ENCODE measurements around the gene LMAN1L.

LMAN1L gene

DNA sequence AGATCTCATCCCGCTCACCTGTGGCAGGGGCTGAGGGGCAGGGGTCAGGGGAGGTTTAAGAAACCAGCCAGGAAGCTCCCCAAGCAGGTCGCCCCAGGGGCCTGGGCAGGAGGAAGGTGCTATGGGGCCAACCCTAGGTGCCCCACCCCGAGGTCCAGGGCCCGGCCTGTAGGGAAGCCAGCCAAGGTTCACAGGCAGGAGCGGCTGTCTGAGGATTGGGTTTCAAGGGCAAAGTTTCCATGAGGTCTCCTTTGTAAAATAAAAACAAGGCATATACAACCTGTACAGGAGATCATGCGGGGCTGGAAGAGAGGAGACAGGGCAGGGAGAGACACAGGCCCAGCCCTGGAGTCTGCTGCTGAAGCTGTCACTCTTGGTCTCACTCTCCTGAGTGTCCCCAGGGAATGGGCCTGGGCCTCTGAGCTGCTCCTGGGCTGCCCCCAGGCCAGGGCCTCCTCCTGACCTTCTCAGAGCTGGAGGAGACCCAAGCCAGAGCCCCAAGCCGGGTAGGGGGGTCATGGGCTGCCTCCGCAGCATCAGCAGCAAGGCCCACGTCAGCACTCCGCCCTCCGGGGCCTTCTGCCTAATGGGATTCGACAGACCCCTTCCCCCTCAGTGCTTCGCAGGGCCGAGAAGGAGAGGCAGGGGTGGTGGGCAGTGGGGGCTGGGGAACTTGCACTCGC, 19.3 kb downstream of the LMAN1L start:
- Mint-ChIP-seq H3K27me3 (peaks cover 8% of the 10 kb centered on the region), H3K27ac (no peak overlapping the region), H3K9me3 (no peaks in the 10 kb centered on the region), H3K4me3 (no peak overlapping the region), H3K36me3 (no peaks in the 10 kb centered on the region), H3K4me1 (peaks cover 10% of the 10 kb centered on the region)

DNA sequence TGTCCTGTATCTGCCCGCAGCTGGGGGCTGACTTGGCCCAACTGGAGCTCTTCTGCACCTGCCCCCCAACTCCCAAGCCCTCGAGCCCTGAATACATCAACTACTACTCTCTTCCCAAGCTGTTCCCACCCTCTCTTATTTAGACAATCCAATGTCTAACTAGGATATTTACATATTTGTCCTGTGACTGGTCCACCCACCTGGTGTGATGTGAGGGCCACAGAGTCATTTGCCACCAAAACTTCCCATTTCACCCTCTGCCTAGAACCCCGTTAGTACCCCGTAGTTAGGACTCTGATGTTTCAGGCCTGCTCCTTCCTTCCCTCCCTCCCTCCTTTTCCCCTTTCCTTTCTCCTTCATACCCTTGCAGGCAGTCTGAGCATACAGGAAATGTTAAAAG, 20.2 kb downstream of the LMAN1L start:
- H3K27ac Mint-ChIP-seq, result no peak overlapping the region

DNA sequence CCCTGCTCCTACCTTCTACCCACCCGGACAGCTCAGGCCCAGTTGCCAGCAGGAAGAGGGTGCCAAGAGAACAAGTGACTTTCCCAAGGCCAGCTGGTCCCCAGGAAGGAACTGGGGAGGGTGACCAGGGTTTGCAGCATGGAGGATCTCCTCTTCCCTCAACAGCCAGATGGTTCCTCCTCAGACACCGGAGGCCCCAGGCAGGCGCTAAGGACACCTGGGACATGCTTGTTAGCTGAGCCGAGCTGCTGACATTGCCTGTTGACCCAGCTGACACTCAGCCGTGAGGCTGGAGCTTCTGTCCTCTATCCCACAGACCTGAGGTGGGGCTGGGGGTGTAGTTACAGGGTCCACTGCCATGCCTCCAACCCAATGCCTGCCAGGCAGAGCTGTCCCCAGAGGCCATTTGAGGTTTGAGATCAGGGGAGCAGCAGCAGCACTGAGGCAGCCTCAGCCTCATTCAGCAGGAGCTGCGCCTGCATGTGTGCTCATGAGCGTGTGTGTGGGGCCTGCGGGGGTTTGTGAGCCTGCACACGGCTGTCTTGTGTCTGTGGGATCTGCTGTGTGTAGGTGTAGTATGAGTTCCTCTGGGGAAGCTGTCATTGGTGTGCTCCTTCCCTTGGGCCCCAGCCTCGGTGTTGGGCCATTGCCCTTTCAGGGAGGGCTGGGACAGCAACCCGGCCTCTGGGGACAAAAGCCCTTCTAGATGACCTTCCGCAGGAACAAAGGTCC, 20.9 kb downstream of the LMAN1L start:
- H3K36me3 Mint-ChIP-seq, result no peaks in the 10 kb centered on the region
- H3K4me1 Mint-ChIP-seq, result peaks cover 7% of the 10 kb centered on the region
- H3K27me3 Mint-ChIP-seq, result peaks cover 3% of the 10 kb centered on the region
- no peak overlapping the region for H3K27ac Mint-ChIP-seq
- H3K9me3 Mint-ChIP-seq, result no peaks in the 10 kb centered on the region
- H3K4me3 Mint-ChIP-seq, result no peak overlapping the region

More for the DNA sequence above, 20.2 kb downstream of the LMAN1L start:
- Mint-ChIP-seq H3K9me3 (no peaks in the 10 kb centered on the region), H3K4me3 (no peak overlapping the region), H3K36me3 (no peaks in the 10 kb centered on the region), H3K27me3 (peaks cover 5% of the 10 kb centered on the region), H3K4me1 (peaks cover 7% of the 10 kb centered on the region)

DNA sequence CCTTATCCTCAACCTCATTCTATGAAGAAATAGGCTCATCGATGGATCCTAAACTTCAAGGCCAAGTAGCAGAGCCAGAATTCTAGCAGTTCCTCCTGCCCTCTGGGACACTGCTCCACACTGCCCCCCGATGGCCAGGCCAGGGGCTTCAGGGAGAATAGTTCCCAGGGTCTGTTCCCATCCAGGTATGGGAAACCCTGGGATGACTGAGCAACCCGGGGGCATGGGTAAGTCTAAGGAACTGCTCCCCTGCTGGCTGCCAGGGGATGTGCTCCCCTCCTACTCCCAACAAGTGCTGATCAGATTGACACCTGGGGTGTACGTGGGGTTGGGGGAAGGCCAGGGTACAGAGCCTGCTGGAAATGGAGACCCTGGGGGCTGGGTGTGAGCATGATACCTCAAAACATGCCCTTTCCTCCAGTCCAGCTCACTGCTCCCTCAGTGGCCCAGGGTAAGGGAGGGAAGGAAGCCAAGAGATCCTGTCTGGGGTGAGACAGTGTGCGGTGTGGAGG, 22.7 kb downstream of the LMAN1L start:
- no peaks in the 10 kb centered on the region for H3K36me3 Mint-ChIP-seq
- no peak overlapping the region for H3K27ac Mint-ChIP-seq

DNA sequence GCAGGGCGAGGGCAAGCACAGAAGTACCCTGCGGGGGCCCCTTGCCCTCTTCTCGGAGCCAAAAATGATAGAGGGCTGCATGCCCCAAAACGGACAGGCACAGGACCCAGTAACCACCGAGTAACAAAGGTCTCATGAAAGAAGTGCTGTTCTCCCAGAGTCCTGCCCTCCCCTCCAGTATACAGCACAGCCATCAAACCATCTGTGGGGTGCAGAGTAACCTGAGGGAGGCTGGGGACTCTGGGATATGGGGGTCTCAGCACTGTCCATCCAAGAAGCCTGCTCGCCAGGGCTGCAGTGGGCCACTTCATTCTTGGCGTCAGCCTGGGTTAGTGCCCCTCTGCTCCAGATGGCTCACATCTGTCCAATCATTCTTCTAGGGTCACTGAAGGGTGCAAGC, 24.2 kb downstream of the LMAN1L start:
- H3K27ac Mint-ChIP-seq, result no peak overlapping the region
- no peaks in the 10 kb centered on the region for H3K27me3 Mint-ChIP-seq
- no peaks in the 10 kb centered on the region for H3K9me3 Mint-ChIP-seq
- peaks cover 18% of the 10 kb centered on the region for H3K4me1 Mint-ChIP-seq
- no peak overlapping the region for H3K4me3 Mint-ChIP-seq
- no peaks in the 10 kb centered on the region for H3K36me3 Mint-ChIP-seq

More for the DNA sequence above, 22.7 kb downstream of the LMAN1L start:
- Mint-ChIP-seq H3K27me3 (no peaks in the 10 kb centered on the region), H3K9me3 (no peaks in the 10 kb centered on the region), H3K4me3 (no peak overlapping the region), H3K4me1 (peaks cover 7% of the 10 kb centered on the region)

DNA sequence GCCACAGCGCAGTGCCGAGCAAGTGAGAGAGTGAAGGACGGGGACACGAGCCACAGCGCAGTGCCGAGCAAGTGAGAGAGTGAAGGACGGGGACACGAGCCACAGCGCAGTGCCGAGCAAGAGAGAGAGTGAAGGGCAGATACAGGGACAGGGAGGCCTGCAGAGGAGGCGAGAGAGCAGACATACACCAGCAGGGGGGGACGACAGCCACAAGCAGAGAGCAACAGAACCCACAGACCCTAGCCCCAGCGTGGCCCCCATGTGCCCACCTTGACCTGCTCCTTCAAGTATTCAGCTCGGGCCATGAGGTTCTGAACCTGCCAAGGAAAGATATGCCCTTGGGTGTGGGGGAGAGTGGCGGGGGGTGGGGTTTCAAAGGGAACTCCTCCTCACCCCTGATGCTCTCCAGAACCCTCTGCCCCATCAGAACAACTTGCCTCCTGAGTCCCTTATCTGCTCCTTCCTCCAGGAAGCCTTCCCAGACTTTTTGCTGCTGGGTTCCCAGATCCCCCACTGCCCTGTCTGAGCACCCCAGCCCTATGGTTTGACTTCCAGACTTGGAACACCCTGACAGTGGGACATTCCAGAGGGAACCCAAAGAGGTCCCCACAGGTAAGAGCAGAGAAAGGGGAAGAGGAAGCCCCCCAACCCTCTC, 25.0 kb downstream of the LMAN1L start:
- Mint-ChIP-seq H3K27me3 (no peaks in the 10 kb centered on the region), H3K36me3 (no peaks in the 10 kb centered on the region), H3K4me3 (no peak overlapping the region), H3K4me1 (peaks cover 25% of the 10 kb centered on the region), H3K27ac (no peak overlapping the region), H3K9me3 (no peaks in the 10 kb centered on the region)

DNA sequence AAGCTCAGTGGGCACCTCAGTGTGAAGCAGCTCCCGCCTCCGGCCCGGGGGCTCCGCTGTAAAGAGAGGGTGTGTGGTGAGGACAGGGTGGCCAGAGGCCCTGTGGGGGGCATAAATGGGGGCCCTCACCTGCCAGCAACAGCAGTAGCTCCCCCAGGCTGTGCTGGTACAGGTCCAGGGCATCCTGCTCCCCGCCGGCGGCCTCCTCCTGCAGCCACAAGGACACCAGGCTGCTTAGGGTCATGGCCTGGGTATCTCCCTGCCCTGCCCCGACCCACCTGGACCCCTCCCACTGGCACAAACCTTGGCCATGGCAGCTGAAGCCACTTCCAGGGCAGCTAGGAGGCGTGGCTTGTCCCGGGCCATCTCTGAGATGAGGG, 25.5 kb downstream of the LMAN1L start:
- H3K27ac Mint-ChIP-seq, result no peak overlapping the region
- no peaks in the 10 kb centered on the region for H3K36me3 Mint-ChIP-seq
- no peaks in the 10 kb centered on the region for H3K27me3 Mint-ChIP-seq
- H3K9me3 Mint-ChIP-seq, result no peaks in the 10 kb centered on the region
- H3K4me1 Mint-ChIP-seq, result peaks cover 26% of the 10 kb centered on the region
- no peak overlapping the region for H3K4me3 Mint-ChIP-seq

DNA sequence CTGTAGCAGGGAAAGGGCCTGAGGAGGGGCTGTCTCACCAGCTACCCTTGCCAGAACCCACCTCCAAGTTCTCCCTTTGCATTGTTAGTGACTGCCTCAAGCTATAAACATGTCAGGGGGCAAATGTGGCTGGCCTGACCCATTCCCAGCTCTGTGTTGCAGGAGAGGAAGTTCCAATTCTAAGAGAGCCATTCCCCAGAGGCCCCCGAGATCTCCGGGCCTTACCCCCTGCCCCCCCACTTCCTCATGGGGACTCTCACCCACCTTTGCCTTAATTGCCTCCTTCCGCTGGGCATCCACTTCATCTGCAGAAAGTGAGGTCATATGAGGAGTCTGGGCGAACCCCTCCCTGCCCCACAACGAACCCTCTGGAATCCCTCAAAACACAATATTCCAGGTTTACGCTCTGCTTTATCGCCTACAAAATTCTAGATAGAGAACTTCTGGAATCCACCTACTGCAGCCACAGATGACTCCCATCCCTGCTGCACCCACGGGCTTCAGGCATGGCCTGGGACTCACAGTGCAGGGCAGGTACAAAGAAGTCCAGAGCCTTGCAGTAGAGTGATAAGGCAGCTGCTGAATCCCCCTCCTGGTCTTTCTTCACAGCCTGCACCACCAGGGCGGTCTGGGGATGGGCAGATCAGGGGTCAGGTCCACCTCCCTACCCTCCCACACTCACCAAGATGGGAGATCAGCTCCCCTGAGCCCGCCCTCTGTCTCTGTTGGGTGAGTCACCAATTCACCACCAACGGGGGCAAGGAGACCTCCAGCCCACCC, 26.3 kb downstream of the LMAN1L start:
- Mint-ChIP-seq H3K36me3 (no peaks in the 10 kb centered on the region), H3K4me3 (no peak overlapping the region), H3K27ac (no peak overlapping the region), H3K27me3 (no peaks in the 10 kb centered on the region), H3K4me1 (peaks cover 30% of the 10 kb centered on the region), H3K9me3 (no peaks in the 10 kb centered on the region)

DNA sequence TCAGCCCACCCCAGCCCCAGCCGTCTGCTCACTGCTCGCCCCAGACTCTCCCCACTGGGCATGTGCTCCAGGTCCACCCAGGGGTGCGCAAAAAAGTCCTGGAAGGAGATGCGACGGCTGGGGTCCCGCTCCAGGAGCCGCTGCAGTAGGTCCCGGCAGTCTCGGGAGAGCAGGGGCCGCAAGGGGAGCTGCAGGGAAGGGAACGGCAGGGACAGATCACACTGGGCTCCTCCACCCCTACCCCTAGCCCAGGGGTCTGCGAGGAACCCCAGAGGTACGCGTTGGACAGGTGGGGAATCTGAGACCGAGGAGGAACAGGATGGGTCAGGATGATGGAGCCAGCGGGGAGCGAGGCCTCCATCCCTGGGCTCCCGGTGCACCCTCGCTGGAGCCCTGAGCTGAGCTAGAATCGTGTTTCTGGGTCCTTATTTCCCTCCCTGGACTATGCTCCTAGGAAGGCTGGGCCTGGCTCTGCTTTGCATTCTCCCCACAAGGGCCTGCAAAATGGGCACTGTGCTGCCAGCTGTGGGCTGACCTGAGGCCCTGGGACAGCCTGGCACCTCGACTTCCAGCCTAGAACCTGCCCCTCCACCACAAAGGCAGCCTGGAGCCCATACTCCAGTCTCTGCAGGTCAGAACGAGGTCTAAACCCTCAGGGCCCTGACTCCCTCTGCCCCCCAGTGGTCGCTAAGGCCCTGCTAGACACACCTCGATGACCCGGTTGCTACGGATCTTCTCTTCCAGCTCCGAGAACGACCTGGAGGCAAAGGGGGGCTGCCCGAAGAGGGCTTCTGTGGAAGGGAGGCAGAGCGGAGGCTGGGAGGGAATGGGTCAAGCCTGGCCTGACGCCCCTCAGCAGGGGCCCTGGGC, 27.1 kb downstream of the LMAN1L start:
- Mint-ChIP-seq H3K4me1 (peaks cover 38% of the 10 kb centered on the region), H3K36me3 (no peaks in the 10 kb centered on the region), H3K4me3 (no peak overlapping the region), H3K27ac (no peak overlapping the region), H3K27me3 (no peaks in the 10 kb centered on the region), H3K9me3 (no peaks in the 10 kb centered on the region)

DNA sequence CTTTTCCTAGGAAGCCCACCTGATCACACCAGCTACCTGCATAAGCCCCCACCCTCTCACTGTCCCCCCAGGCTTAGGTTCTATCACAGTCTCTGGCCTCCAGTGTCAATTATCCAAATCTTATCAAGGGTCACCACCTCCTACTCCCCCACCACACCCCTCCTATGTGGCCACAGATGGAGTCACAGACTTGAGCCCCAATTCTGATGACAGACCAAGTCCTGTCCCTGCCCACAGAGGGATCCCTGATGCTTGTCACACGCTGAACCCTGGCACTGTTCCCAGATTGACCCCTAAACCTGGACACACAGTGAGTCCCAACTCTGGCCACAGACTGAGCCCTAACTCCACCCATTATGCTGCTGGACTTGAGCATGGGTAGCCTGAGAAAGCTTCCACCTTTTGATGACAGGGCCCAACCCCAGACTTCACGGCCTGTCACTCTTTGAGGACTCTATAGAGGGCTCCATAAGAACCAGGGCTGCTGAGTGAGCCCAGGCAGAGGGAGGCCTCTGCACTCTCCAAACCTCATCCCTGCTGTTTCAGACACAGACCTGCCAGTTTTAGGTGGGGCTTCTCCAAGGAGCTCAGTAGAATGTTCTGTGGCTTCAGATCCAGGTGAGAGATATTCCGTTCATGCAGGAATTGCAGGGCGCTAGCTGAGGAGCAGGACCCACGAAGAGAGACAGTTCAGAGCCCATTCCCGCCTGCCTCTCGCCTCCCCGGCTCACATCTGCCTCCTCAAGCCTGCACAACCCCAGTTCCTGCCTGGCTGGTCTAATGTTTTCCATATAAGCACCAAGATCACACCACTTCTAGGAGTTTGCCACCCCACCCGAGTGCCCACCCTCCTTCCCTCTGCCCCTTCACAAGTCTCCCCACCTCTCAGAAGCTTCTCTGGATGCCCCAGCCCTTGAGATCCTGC, 28.5 kb downstream of the LMAN1L start:
- H3K36me3 Mint-ChIP-seq, result no peaks in the 10 kb centered on the region
- H3K4me1 Mint-ChIP-seq, result peaks cover 42% of the 10 kb centered on the region
- H3K27ac Mint-ChIP-seq, result peak overlapping the region; percentile 35
- H3K4me3 Mint-ChIP-seq, result peak overlapping the region; percentile 92
- H3K9me3 Mint-ChIP-seq, result no peaks in the 10 kb centered on the region
- H3K27me3 Mint-ChIP-seq, result no peaks in the 10 kb centered on the region

DNA sequence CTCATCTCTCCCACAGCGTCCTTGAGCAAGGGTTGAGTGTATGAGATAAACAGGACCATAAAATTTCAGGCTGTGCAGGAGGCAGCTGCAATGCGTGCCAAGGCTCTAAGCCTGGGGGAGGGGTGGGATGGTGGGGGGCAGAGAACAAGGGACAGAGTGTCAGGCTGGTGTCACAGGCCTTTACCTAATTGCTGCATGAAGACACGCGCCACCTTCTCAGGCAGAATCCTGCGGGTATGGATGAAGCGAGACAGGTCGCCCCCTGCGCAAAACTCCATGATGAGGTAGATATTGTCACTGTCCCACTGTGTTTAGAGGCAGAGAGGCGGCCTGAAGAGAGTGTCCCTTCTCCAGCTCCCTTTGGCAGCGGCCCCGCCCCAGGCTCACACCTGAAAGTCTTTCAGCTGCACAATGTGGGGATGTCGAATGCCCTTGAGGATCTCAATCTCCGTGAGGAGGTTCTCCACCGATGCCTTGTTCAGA, 29.3 kb downstream of the LMAN1L start:
- Mint-ChIP-seq H3K27ac (no peak overlapping the region), H3K4me3 (peak overlapping the region; percentile 92), H3K4me1 (peaks cover 45% of the 10 kb centered on the region), H3K27me3 (no peaks in the 10 kb centered on the region), H3K36me3 (no peaks in the 10 kb centered on the region), H3K9me3 (no peaks in the 10 kb centered on the region)

DNA sequence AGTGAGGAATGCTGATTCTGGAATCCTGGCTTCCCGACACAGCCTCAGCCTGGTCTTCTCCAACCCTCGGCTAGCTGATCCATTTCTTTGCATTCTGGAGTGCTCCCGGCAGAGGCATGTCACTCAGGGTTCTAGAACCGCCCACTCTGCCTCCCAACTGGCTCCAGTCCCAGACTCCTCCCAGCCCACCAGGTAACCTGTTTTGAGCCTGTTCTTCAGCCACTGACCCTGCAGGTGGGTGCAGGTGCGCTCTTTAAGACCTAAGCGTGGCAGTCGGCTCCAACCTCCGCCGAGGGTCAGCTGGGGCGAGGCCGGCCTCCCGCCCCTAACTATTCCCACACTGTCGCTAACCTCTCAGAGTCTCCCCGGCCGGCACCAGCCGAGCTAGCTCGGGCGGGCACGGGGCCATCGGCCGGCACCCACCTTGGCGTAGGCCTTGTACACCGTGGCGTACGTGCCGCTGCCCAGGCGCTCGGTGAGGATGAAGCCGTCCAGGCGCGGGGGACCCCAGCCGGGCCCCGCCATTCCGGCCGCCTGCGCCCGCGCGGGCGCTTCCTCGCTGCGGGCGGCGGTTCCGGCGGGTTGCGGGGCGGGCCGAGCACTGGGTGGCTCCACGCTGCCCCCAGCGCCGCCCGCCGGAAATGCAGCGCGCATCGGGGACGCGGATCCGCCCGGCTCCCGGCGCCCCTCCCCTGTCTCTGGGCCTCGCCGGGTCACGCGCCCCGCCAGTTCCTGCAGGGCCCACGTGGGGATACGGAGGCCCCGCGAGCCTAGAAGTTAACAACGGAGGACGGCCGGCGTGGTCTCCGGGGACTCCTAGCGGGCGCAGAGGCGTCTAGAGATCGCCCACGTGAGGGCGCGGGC, 30.2 kb downstream of the LMAN1L start, which contains the start of gene ULK3:
TSS of gene ULK3 (minus strand) at position 576 of the 864 bp plus-strand sequence. CDS start at position 525, 51 bp downstream.
- Mint-ChIP-seq H3K27me3 (no peaks in the 10 kb centered on the region), H3K4me3 (peak within 1 kb of the TSS; percentile 92), H3K27ac (peak within 1 kb of the TSS; percentile 98), H3K9me3 (no peaks in the 10 kb centered on the region), H3K4me1 (peaks cover 45% of the 10 kb centered on the region), H3K36me3 (peaks cover 2% of the 10 kb centered on the region)

DNA sequence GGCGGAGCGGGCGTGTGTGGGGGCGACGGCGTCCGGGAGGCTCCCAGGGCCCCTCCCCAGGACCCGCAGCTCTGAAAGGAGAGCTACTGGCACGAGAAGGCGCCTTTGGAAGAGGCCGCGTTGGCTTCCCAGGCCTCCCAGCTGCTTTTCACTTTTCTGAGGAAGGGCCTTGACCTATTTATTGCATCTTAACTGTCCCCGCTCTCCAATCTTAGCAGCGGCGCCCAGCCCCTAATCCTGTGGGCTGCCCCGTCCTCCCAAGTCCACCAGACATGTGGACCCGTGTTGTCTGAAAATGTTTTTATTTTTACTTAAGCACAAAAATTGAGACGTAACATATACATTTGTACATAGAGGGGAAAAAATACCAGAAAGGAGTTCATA, 30.8 kb downstream of the LMAN1L start:
- H3K27ac Mint-ChIP-seq, result peak overlapping the region; percentile 98
- H3K27me3 Mint-ChIP-seq, result no peaks in the 10 kb centered on the region
- peak overlapping the region; percentile 92 for H3K4me3 Mint-ChIP-seq
- H3K36me3 Mint-ChIP-seq, result peaks cover 2% of the 10 kb centered on the region
- H3K4me1 Mint-ChIP-seq, result peaks cover 45% of the 10 kb centered on the region
- H3K9me3 Mint-ChIP-seq, result no peaks in the 10 kb centered on the region
